ENCODE measurements around the gene RHBDL2. TPM values are rescaled to one million over a fixed set of nuclear protein-coding genes. Genes with fewer than 3 reads are reported as not detected.
A peak's percentile ranks its signal among the peaks of the same experiment; 100 is the strongest.

RHBDL2 gene
- total and polyA plus RNA-seq, 2 of the 13 experiments (the other 11 are each of a cell fraction or from before 2014, with no cell fraction given): 3.3 to 5.4 TPM

DNA sequence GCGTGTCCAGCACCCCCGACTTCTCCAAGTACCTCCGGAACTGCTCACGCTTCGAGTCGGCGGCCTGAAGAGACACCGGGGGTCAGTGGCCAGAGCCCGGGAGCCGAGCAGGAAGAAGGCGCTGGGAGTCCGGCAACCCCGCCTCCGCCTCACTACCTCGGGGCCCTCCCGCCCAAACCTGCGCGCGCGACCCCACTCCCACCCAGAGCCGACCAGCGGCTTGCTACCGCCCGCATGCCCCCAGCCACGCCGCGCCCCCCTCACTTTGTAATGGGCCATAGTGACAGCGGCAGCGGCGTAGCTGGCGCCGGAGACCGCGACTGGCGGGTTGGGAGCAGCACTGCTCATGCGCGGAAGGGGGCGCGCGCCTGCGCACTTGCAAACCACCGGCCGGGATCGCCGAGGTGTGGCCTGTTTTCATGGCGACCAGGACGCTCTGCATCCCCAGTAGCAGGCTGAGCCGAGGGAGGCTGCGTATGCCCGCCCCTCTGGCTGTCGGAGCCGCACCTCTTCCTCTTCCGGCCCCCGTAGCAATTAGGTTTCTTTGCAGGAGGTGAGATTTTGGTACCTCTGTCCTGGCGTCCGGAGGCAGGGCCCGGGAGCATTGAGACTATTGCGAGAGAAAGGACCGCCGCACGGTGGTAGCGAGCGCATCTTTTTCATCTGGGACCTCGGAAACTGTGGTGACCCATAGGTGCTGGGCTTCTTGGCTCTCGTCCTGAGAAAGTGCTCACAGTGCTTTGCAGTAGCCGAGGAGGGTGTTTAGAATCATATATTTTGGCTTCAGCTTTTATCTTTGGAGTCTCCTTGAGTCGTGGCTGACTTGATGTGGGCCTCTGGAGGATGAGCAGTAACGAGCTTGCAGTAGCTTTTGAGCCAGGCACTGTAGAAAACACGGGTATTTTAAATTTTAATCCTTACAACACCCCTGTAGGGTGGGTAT lies 68.3 kb downstream of the RHBDL2 start, which contains the start of gene MYCBP (continued):
- TF ChIP-seq ZBTB49 (CRISPR knock-in tag; IDR thresholded peaks at IDR 0.05; ENCODE audit: borderline replicate concordance) (no peak), ZBTB14 (CRISPR knock-in tag; IDR thresholded peaks at IDR 0.05) (peak; percentile 20; the same call in 1 of the 2 replicates), ZNF160 (CRISPR knock-in tag; IDR thresholded peaks at IDR 0.05) (no peak), U2AF2 (IDR thresholded peaks at IDR 0.05; ENCODE audit: low read depth, low read length) (no peak), ZNF350 (CRISPR knock-in tag; IDR thresholded peaks at IDR 0.05; ENCODE audit: borderline replicate concordance, low read depth) (peak; percentile 74; the same call in 1 of the 2 replicates), REPIN1 (CRISPR knock-in tag; IDR thresholded peaks at IDR 0.05; ENCODE audit: borderline replicate concordance, low read depth) (peak; percentile 60; the same call in 1 of the 2 replicates), SRY (CRISPR knock-in tag; IDR thresholded peaks at IDR 0.05) (no peak; the same call in 1 of the 2 replicates), ZBTB26 (CRISPR knock-in tag; IDR thresholded peaks at IDR 0.05; ENCODE audit: borderline replicate concordance) (no peak), ISL2 (CRISPR knock-in tag; IDR thresholded peaks at IDR 0.05) (no peak; the same call in 1 of the 2 replicates), HNF4G (IDR thresholded peaks at IDR 0.05; ENCODE audit: borderline replicate concordance, low read depth, low read length) (no peak), HNF4G (CRISPR knock-in tag; IDR thresholded peaks at IDR 0.05; ENCODE audit: borderline replicate concordance, low read depth) (0 out of 2 replicates have a peak, but pooled peaks have one; percentile 39), ZFAT (CRISPR knock-in tag; conservative IDR thresholded peaks at IDR 0.05) (no peak), TP53 (CRISPR knock-in tag; conservative IDR thresholded peaks at IDR 0.05) (no peak), ZNF577 (CRISPR knock-in tag; IDR thresholded peaks at IDR 0.05; ENCODE audit: borderline replicate concordance, low read depth) (no peak)
- TF ChIP-seq, protein P1, sequence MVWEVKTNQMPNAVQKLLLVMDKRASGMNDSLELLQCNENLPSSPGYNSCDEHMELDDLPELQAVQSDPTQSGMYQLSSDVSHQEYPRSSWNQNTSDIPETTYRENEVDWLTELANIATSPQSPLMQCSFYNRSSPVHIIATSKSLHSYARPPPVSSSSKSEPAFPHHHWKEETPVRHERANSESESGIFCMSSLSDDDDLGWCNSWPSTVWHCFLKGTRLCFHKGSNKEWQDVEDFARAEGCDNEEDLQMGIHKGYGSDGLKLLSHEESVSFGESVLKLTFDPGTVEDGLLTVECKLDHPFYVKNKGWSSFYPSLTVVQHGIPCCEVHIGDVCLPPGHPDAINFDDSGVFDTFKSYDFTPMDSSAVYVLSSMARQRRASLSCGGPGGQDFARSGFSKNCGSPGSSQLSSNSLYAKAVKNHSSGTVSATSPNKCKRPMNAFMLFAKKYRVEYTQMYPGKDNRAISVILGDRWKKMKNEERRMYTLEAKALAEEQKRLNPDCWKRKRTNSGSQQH (CRISPR knock-in tag; IDR thresholded peaks at IDR 0.05; ENCODE audit: low read depth): no peak; the same call in 1 of the 2 replicates
- TF ChIP-seq, protein P2, sequence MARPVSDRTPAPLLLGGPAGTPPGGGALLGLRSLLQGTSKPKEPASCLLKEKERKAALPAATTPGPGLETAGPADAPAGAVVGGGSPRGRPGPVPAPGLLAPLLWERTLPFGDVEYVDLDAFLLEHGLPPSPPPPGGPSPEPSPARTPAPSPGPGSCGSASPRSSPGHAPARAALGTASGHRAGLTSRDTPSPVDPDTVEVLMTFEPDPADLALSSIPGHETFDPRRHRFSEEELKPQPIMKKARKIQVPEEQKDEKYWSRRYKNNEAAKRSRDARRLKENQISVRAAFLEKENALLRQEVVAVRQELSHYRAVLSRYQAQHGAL (CRISPR knock-in tag; IDR thresholded peaks at IDR 0.05; ENCODE audit: not compliant biosample characterization): no peak
- TF ChIP-seq, protein P3, sequence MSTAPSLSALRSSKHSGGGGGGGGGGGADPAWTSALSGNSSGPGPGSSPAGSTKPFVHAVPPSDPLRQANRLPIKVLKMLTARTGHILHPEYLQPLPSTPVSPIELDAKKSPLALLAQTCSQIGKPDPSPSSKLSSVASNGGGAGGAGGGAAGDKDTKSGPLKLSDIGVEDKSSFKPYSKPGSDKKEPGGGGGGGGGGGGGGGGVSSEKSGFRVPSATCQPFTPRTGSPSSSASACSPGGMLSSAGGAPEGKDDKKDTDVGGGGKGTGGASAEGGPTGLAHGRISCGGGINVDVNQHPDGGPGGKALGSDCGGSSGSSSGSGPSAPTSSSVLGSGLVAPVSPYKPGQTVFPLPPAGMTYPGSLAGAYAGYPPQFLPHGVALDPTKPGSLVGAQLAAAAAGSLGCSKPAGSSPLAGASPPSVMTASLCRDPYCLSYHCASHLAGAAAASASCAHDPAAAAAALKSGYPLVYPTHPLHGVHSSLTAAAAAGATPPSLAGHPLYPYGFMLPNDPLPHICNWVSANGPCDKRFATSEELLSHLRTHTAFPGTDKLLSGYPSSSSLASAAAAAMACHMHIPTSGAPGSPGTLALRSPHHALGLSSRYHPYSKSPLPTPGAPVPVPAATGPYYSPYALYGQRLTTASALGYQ (CRISPR knock-in tag; IDR thresholded peaks at IDR 0.05): no peak
